Measurements from ENCODE around the gene GMPR2.

Gene GMPR2

GRCh38 chr14:24268225-24268624 lies 35.5 kb downstream of the GMPR2 start:
- no peak for DNase-seq (ENCODE audit: low read depth)

GRCh38 chr14:24269368-24269767 lies 36.6 kb downstream of the GMPR2 start:
- DNase-seq (ENCODE audit: low read depth), result no peak

GRCh38 chr14:24269910-24270536 lies 37.3 kb downstream of the GMPR2 start:
- no peak for DNase-seq (ENCODE audit: low read depth)

GRCh38 chr14:24270537-24271133 lies 37.9 kb downstream of the GMPR2 start:
- no peak for DNase-seq (ENCODE audit: low read depth)

- peak; percentile 87 for DNase-seq (ENCODE audit: low read depth)
Observed at GRCh38 chr14:24271134-24271833, 38.6 kb downstream of the GMPR2 start, which contains the start of gene RABGGTA. TSS of gene RABGGTA (minus strand) at chr14:24271597. CDS start at chr14:24271115, 482 bp downstream.

- no peak for DNase-seq (ENCODE audit: low read depth)
Observed at GRCh38 chr14:24271834-24272263, 39.1 kb downstream of the GMPR2 start.

- DNase-seq (ENCODE audit: low read depth), result no peak
Observed at GRCh38 chr14:24272467-24272866, 39.7 kb downstream of the GMPR2 start.

GRCh38 chr14:24273422-24273998 lies 40.8 kb downstream of the GMPR2 start:
- no peak for DNase-seq (ENCODE audit: low read depth)

GRCh38 chr14:24274101-24274543 lies 41.4 kb downstream of the GMPR2 start:
- no peak for DNase-seq (ENCODE audit: low read depth)

- DNase-seq (ENCODE audit: low read depth), result no peak
Observed at GRCh38 chr14:24277071-24277470, 44.3 kb downstream of the GMPR2 start.

GRCh38 chr14:24277606-24278321 lies 45.0 kb downstream of the GMPR2 start:
- no peak for DNase-seq (ENCODE audit: low read depth)

- no peak for DNase-seq (ENCODE audit: low read depth)
Observed at GRCh38 chr14:24278424-24278823, 45.7 kb downstream of the GMPR2 start.

- no peak for DNase-seq (ENCODE audit: low read depth)
Observed at GRCh38 chr14:24279301-24280186, 46.8 kb downstream of the GMPR2 start.

- DNase-seq (ENCODE audit: low read depth), result no peak
Observed at GRCh38 chr14:24280797-24281460, 48.2 kb downstream of the GMPR2 start.

GRCh38 chr14:24281636-24282035 lies 48.9 kb downstream of the GMPR2 start:
- DNase-seq (ENCODE audit: low read depth), result no peak

- DNase-seq (ENCODE audit: low read depth), result no peak
Observed at GRCh38 chr14:24282736-24283135, 50.0 kb downstream of the GMPR2 start.

- no peak for DNase-seq (ENCODE audit: low read depth)
Observed at GRCh38 chr14:24283796-24284460, 51.2 kb downstream of the GMPR2 start.

- no peak for DNase-seq (ENCODE audit: low read depth)
Observed at GRCh38 chr14:24284501-24285035, 51.8 kb downstream of the GMPR2 start.

- no peak for DNase-seq (ENCODE audit: low read depth)
Observed at GRCh38 chr14:24285351-24285750, 52.6 kb downstream of the GMPR2 start.

GRCh38 chr14:24286996-24287395 lies 54.3 kb downstream of the GMPR2 start:
- DNase-seq (ENCODE audit: low read depth), result no peak

Data from fibroblast of gingiva (primary cell).